ENCODE measurements around the gene ATP11C.
"Not testable (repeated sequence)": the region's sequence is repeated elsewhere in the genome, so short reads cannot be mapped to it uniquely, and the experiment has no call there.

The ATP11C gene

GRCh38 chrX:139877710-139878414, 55.0 kb downstream of the ATP11C start:
- H3K4me3 ChIP-seq (replicated peaks; ENCODE audit: low read depth, low read length) = no peak overlapping the region
- TF ChIP-seq CTCF (IDR thresholded peaks at IDR 0.05; ENCODE audit: insufficient read depth, low read length, poor library complexity, severe bottlenecking) = no peak
- no peaks in the 10 kb centered on the region for H3K27me3 ChIP-seq (replicated peaks; ENCODE audit: control insufficient read depth, insufficient read depth, low read length)
- H3K36me3 ChIP-seq (ENCODE audit: control insufficient read depth, insufficient read depth, low read length) = no peaks in the 10 kb centered on the region
- no peak for DNase-seq (ENCODE audit: extremely low read depth, insufficient read length)

- Histone ChIP-seq H3K4me3 (replicated peaks; ENCODE audit: low read depth, low read length) (no peak overlapping the region), H3K36me3 (ENCODE audit: control insufficient read depth, insufficient read depth, low read length) (no peaks in the 10 kb centered on the region), H3K27me3 (replicated peaks; ENCODE audit: control insufficient read depth, insufficient read depth, low read length) (no peaks in the 10 kb centered on the region)
- DNase-seq (ENCODE audit: extremely low read depth, insufficient read length) = no peak
- TF ChIP-seq CTCF (IDR thresholded peaks at IDR 0.05; ENCODE audit: insufficient read depth, low read length, poor library complexity, severe bottlenecking) = no peak
Observed at GRCh38 chrX:139875841-139876240, 57.0 kb downstream of the ATP11C start.

- Histone ChIP-seq H3K36me3 (ENCODE audit: control insufficient read depth, insufficient read depth, low read length) (no peaks in the 10 kb centered on the region), H3K4me3 (replicated peaks; ENCODE audit: low read depth, low read length) (no peak overlapping the region), H3K27me3 (replicated peaks; ENCODE audit: control insufficient read depth, insufficient read depth, low read length) (no peaks in the 10 kb centered on the region)
- no peak for DNase-seq (ENCODE audit: extremely low read depth, insufficient read length)
- TF ChIP-seq CTCF (IDR thresholded peaks at IDR 0.05; ENCODE audit: insufficient read depth, low read length, poor library complexity, severe bottlenecking) = no peak
Observed at GRCh38 chrX:139869796-139870195, 63.1 kb downstream of the ATP11C start.

- H3K27me3 ChIP-seq (replicated peaks; ENCODE audit: control insufficient read depth, insufficient read depth, low read length) = no peaks in the 10 kb centered on the region
- no peak for DNase-seq (ENCODE audit: extremely low read depth, insufficient read length)
- H3K4me3 ChIP-seq (replicated peaks; ENCODE audit: low read depth, low read length) = no peak overlapping the region
- no peaks in the 10 kb centered on the region for H3K36me3 ChIP-seq (ENCODE audit: control insufficient read depth, insufficient read depth, low read length)
- TF ChIP-seq CTCF (IDR thresholded peaks at IDR 0.05; ENCODE audit: insufficient read depth, low read length, poor library complexity, severe bottlenecking) = no peak
Observed at GRCh38 chrX:139864640-139865039, 68.2 kb downstream of the ATP11C start.

- H3K36me3 ChIP-seq (ENCODE audit: control insufficient read depth, insufficient read depth, low read length) = no peaks in the 10 kb centered on the region
- no peak overlapping the region for H3K4me3 ChIP-seq (replicated peaks; ENCODE audit: low read depth, low read length)
- DNase-seq (ENCODE audit: extremely low read depth, insufficient read length) = no peak
- no peaks in the 10 kb centered on the region for H3K27me3 ChIP-seq (replicated peaks; ENCODE audit: control insufficient read depth, insufficient read depth, low read length)
- peak; percentile 20 for TF ChIP-seq CTCF (IDR thresholded peaks at IDR 0.05; ENCODE audit: insufficient read depth, low read length, poor library complexity, severe bottlenecking)
Observed at GRCh38 chrX:139862208-139862607, 70.6 kb downstream of the ATP11C start.

- H3K27me3 ChIP-seq (replicated peaks; ENCODE audit: control insufficient read depth, insufficient read depth, low read length); H3K36me3 ChIP-seq (ENCODE audit: control insufficient read depth, insufficient read depth, low read length); H3K4me3 ChIP-seq (replicated peaks; ENCODE audit: low read depth, low read length); DNase-seq (ENCODE audit: extremely low read depth, insufficient read length): not testable (repeated sequence)
Observed at GRCh38 chrX:139856826-139857225, 76.0 kb downstream of the ATP11C start.

Data from GM06990 (cell line).